ENCODE measurements around the gene LAMA3.

- TF ChIP-seq CTCF (conservative IDR thresholded peaks at IDR 0.05; ENCODE audit: low read depth in 2 of 2) (no peak), ETS1 (IDR thresholded peaks at IDR 0.05) (no peak), EZH2 (IDR thresholded peaks at IDR 0.05; ENCODE audit: low read depth, unreplicated experiment) (no peak), EZH2phosphoT487 (IDR thresholded peaks at IDR 0.05; ENCODE audit: unreplicated experiment) (no peak), REST (IDR thresholded peaks at IDR 0.05; ENCODE audit: unreplicated experiment) (no peak), POLR2AphosphoS5 (IDR thresholded peaks at IDR 0.05; ENCODE audit: low read depth) (no peak), ZNF114 (CRISPR knock-in tag; IDR thresholded peaks at IDR 0.05) (no peak), STAT1 (IDR thresholded peaks at IDR 0.05; ENCODE audit: unreplicated experiment) (no peak), JUNB (IDR thresholded peaks at IDR 0.05; ENCODE audit: unreplicated experiment) (no peak), CREB1 (CRISPR knock-in tag; IDR thresholded peaks at IDR 0.05; ENCODE audit: low read depth) (no peak)
Measured at GRCh38 chr18:23784832-23785245, 95.6 kb downstream of the LAMA3 start.
